Esophagus muscularis mucosa (tissue), 3 donors: Measurements from ENCODE around the gene RNF168.

Source experiments
- POLR2A ChIP-seq: fragments of 450-650 bp; IDR thresholded peaks from one replicate; pipeline ENCODE4 v1.6.1; 2017; ENCODE audit warnings: antibody characterized with exemption, moderate library complexity, mild to moderate bottlenecking, low read depth
- POLR2AphosphoS5 ChIP-seq, 2 donors: sonication (generic); formaldehyde crosslinking; IDR thresholded peaks; one replicate each; pipeline ENCODE4 v1.6.1; 2017; ENCODE audit warnings: antibody characterized with exemption in 2 of 2
- TF ChIP-seq, protein P1 (sequence below), 3 experiments: fragments of 200-600 bp in 2 of 3; fragments of 450-650 bp in 1 of 3; sonication (generic) in 2 of 3; IDR thresholded peaks; one replicate each; pipeline ENCODE4 v1.5.1; 2017 to 2019; ENCODE audit warnings: antibody characterized with exemption in 3 of 3, mild to moderate bottlenecking in 2 of 3, moderate library complexity in 1 of 3

DNA sequence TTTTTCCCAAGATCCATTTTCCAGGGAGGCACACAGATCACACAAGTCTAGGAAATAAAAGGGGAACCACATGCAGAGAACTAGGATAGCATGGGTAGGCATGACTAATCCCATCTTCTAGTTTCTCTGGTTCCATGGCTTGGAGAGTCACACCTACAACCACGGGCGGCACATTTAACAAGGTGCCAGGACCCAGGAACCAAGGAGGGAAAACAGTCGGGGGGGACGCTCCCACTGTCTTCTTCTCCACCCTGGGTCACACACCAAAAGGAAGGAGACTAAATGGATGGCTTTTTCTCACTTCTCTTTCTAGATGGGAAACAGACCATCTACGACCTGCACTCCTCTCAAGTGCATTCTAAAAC lies 16.1 kb upstream of the RNF168 start:
- TF ChIP-seq, protein P1, sequence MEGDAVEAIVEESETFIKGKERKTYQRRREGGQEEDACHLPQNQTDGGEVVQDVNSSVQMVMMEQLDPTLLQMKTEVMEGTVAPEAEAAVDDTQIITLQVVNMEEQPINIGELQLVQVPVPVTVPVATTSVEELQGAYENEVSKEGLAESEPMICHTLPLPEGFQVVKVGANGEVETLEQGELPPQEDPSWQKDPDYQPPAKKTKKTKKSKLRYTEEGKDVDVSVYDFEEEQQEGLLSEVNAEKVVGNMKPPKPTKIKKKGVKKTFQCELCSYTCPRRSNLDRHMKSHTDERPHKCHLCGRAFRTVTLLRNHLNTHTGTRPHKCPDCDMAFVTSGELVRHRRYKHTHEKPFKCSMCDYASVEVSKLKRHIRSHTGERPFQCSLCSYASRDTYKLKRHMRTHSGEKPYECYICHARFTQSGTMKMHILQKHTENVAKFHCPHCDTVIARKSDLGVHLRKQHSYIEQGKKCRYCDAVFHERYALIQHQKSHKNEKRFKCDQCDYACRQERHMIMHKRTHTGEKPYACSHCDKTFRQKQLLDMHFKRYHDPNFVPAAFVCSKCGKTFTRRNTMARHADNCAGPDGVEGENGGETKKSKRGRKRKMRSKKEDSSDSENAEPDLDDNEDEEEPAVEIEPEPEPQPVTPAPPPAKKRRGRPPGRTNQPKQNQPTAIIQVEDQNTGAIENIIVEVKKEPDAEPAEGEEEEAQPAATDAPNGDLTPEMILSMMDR (IDR thresholded peaks at IDR 0.05): no peak
- TF ChIP-seq POLR2A: no peak
- no peak for TF ChIP-seq POLR2AphosphoS5 (IDR thresholded peaks at IDR 0.05)
